Transverse colon (tissue), 3 donors: ENCODE results near the gene GRK6.

Experiments
- POLR2A ChIP-seq: fragments of 450-650 bp; IDR thresholded peaks from one replicate; pipeline ENCODE4 v1.6.1; 2016; ENCODE audit warnings: antibody characterized with exemption, mild to moderate bottlenecking, moderate library complexity
- TF ChIP-seq, protein P1 (sequence below), 5 experiments: fragments of 200-600 bp in 3 of 5; fragments of 450-650 bp in 2 of 5; sonication (generic) in 3 of 5; IDR thresholded peaks; 1 replicate in 2 of 5; 2 replicates in 3 of 5; pipeline ENCODE4 v1.5.1; 2016 to 2017; ENCODE audit warnings: antibody characterized with exemption in 5 of 5, inconsistent platforms in 3 of 5, mild to moderate bottlenecking in 2 of 5, moderate library complexity in 1 of 5

DNA sequence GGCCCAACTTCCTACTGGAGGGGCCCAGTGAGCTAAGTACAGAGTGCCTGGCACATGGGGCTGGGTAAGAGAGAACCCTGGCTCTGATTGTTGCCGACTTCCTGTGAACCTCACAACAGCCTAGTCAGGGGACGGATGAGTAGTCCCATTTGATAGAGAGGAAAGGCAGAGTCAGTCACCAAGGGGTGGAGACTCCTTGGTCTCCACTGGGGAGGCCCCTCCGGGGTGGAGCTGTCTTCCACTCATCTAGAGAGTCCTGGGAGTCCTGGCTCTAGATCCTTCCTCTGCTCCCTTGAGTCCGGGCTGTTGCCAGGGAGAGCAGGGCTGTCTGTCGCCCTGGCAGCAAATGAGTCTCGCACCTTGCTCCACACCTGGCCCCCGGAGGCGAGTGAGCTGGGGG lies 8.0 kb downstream of the GRK6 start:
- TF ChIP-seq, protein P1, sequence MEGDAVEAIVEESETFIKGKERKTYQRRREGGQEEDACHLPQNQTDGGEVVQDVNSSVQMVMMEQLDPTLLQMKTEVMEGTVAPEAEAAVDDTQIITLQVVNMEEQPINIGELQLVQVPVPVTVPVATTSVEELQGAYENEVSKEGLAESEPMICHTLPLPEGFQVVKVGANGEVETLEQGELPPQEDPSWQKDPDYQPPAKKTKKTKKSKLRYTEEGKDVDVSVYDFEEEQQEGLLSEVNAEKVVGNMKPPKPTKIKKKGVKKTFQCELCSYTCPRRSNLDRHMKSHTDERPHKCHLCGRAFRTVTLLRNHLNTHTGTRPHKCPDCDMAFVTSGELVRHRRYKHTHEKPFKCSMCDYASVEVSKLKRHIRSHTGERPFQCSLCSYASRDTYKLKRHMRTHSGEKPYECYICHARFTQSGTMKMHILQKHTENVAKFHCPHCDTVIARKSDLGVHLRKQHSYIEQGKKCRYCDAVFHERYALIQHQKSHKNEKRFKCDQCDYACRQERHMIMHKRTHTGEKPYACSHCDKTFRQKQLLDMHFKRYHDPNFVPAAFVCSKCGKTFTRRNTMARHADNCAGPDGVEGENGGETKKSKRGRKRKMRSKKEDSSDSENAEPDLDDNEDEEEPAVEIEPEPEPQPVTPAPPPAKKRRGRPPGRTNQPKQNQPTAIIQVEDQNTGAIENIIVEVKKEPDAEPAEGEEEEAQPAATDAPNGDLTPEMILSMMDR (IDR thresholded peaks at IDR 0.05) = no peak
- no peak for TF ChIP-seq POLR2A
